Hepatocyte (in vitro differentiated cells): ENCODE data around the gene TRAF1.

ENCODE experiments used
- CTCF ChIP-seq: fragments of 200-600 bp; sonication (generic); IDR thresholded peaks from 2 replicates; pipeline ENCODE4 v1.5.1; 2016; ENCODE audit warnings: antibody characterized with exemption, mild to moderate bottlenecking; ENCODE audit not compliant: poor library complexity
- EZH2phosphoT487 ChIP-seq: fragments of 200-600 bp; sonication (generic); IDR thresholded peaks from one replicate; pipeline ENCODE4 v1.6.1; 2018; ENCODE audit warnings: antibody characterized with exemption, mild to moderate bottlenecking, low read depth, moderate library complexity; ENCODE audit not compliant: unreplicated experiment, severe bottlenecking

DNA sequence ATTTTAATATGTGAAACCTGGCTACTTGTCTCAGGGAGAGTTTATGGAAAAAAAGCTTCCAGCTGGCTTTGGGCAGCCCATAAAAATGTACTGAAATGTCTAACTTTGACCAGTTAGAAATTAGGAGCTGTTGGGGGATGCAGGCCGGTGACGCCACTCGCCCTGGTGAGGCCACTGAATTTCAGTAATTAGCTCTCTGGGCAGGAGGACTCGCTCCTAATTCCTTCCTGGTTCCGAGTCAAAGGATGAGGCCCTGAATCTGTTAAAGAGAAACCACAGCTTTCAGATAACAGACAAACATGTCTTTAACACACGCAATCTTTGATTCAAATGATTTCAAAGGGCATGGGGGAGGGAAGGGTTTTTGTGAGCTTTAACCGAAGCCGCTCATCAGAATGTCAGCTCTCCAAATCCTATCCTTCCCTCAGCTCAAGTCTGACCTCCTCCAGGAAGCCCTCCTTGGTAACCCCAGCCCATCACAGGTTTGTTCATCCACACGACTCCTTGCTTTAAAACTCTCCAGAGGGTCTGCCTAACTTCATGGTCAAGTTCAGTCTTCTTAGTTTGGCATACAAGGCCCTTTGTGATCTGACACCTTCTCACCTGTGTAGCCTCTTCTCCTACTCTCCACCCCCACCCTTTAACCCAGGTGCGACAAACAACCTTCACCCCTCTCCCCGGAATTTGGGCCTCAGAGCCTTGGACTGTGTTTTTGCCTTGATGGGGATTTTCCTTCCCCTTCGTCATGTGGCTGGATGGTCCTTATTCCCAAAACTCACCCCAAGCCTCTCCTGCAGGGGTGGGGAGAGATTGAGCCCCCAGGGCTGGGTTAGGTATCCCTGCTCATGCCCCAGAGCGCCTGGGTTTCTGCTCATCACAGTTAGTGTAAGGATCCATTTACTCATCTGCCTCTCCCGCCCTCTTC, 36.0 kb downstream of the TRAF1 start:
- TF ChIP-seq CTCF (no peak), EZH2phosphoT487 (peak; percentile 7)
